H1 (cell line): ENCODE data around the gene EMC1.

Source experiments
- POLR2A ChIP-seq, 2 experiments: IDR thresholded peaks; 1 replicate in 1 of 2; 2 replicates in 1 of 2; pipeline ENCODE4 v1.6.1; 2011; ENCODE audit warnings: low read depth in 2 of 2, low read length in 2 of 2, mild to moderate bottlenecking in 2 of 2; ENCODE audit errors: control extremely low read depth in 1 of 2
- RXRA ChIP-seq: IDR thresholded peaks from 2 replicates; pipeline ENCODE4 v1.6.1; 2011; ENCODE audit warnings: low read depth, mild to moderate bottlenecking, low read length, moderate library complexity; ENCODE audit not compliant: insufficient read depth

DNA sequence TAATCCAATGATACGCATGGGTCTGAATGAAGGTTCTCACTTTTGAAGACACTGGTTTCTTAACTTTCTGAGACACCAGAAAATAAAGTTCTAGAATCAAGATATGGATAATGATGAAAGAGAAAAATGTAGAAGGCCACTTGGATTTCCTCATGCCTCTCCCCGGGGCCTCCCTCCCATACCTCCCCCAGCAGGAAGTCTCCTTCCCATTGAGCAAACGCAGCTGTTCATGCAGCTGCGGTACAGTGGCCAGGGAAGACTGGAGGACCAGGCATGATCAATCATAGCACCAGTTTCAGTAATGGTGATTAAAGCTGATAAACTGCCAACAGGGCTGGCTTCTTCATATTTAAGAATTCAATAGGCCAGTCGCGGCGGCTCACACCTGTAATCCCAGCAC is 30.3 kb downstream of the EMC1 start:
- TF ChIP-seq RXRA (no peak), POLR2A (IDR thresholded peaks at IDR 0.05; ENCODE audit: control extremely low read depth in 1 of 2, low read depth in 2 of 2, low read length in 2 of 2) (no peak)
